ENCODE results near the gene C5. TPM values are rescaled to one million over a fixed set of nuclear protein-coding genes. Genes with fewer than 3 reads are reported as not detected.

C5 gene
- total RNA-seq, 4 donors from 2014 or later = 1.2 to 8.6 (median 2.1) TPM

DNA sequence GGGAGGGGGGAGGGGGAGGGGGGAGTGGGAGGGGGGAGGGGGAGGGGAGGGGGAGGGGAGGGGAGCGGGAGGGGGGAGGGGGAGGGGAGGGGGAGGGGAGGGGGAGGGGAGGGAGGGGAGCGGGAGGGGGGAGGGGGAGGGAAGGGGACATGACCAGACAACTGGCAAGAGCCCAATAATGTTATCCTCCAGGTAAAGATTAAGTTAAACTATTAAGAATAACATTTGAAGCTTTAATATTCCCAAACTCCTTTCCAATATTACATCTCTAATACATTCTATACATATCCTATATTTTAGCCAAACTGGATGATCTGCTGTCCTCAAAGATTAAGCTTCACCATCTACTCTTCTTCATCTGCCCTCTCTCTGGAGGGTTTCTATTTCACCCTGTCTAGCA is 25.8 kb downstream of the C5 start:
- no peak for DNase-seq
- H3K4me1 ChIP-seq = peaks cover 0 to 4% (median 0%) of the 10 kb centered on the region in 4 donors
- no peaks in the 10 kb centered on the region for H3K9me3 ChIP-seq
- no peak for TF ChIP-seq POLR2A (IDR thresholded peaks at IDR 0.05)
- TF ChIP-seq, protein P1, sequence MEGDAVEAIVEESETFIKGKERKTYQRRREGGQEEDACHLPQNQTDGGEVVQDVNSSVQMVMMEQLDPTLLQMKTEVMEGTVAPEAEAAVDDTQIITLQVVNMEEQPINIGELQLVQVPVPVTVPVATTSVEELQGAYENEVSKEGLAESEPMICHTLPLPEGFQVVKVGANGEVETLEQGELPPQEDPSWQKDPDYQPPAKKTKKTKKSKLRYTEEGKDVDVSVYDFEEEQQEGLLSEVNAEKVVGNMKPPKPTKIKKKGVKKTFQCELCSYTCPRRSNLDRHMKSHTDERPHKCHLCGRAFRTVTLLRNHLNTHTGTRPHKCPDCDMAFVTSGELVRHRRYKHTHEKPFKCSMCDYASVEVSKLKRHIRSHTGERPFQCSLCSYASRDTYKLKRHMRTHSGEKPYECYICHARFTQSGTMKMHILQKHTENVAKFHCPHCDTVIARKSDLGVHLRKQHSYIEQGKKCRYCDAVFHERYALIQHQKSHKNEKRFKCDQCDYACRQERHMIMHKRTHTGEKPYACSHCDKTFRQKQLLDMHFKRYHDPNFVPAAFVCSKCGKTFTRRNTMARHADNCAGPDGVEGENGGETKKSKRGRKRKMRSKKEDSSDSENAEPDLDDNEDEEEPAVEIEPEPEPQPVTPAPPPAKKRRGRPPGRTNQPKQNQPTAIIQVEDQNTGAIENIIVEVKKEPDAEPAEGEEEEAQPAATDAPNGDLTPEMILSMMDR (IDR thresholded peaks at IDR 0.05) = no peak
- H3K4me3 ChIP-seq = no peak overlapping the region
- H3K27me3 ChIP-seq = no peaks in the 10 kb centered on the region
- no peak overlapping the region for H3K27ac ChIP-seq
- H3K36me3 ChIP-seq = no peaks in the 10 kb centered on the region

DNA sequence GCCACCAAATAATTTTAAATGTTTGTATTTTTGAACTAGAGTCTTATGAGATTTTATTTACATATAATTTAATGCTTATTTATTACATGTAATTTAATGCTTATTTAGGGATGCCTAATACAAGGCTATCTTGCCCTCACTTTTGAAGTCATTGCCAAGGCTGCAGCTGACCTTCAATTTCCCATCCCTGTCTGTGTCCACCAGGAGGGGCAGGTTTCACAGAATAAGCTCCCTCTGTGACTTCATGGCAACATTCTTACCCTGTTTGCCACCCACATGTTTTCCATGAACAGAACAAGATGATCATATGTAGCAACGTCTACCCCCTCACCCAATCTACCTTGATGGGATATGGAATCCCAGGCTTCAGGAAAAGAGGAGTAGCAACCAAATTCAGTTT is 27.0 kb downstream of the C5 start:
- Histone ChIP-seq H3K9me3 (no peaks in the 10 kb centered on the region), H3K27ac (no peak overlapping the region), H3K4me3 (no peak overlapping the region), H3K27me3 (no peaks in the 10 kb centered on the region), H3K4me1 (peaks cover 0 to 4% (median 0%) of the 10 kb centered on the region in 4 donors), H3K36me3 (no peaks in the 10 kb centered on the region)
- no peak for DNase-seq
- no peak for TF ChIP-seq POLR2A (IDR thresholded peaks at IDR 0.05)
- TF ChIP-seq, protein P1 (IDR thresholded peaks at IDR 0.05) = peak in 1 of 6 experiments; percentile 3

DNA sequence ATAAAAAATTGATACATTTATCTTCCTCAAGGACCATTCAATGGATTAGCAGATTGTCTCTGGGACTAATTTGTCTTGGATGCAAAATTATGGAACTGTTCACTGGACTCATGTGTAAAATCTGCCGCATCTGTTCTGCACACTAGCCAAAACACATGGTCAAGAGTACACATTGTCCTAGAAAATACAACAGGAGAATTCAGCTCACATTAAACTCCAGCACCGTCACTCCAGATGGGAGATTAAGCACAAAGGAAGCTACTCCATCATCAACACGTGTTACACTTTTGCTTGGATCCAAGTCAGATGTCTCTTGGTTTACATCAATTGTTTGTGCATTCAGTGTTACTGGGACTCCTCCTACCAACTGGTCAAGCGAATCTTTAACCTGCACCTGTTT is 28.8 kb downstream of the C5 start:
- TF ChIP-seq, protein P1 (IDR thresholded peaks at IDR 0.05) = no peak
- no peak for TF ChIP-seq POLR2A (IDR thresholded peaks at IDR 0.05)
- no peaks in the 10 kb centered on the region for H3K9me3 ChIP-seq
- no peaks in the 10 kb centered on the region for H3K27me3 ChIP-seq
- no peak overlapping the region for H3K27ac ChIP-seq
- no peak overlapping the region for H3K4me3 ChIP-seq
- no peaks in the 10 kb centered on the region for H3K36me3 ChIP-seq
- no peak for DNase-seq
- peaks cover 0 to 3% (median 0%) of the 10 kb centered on the region in 4 donors for H3K4me1 ChIP-seq

DNA sequence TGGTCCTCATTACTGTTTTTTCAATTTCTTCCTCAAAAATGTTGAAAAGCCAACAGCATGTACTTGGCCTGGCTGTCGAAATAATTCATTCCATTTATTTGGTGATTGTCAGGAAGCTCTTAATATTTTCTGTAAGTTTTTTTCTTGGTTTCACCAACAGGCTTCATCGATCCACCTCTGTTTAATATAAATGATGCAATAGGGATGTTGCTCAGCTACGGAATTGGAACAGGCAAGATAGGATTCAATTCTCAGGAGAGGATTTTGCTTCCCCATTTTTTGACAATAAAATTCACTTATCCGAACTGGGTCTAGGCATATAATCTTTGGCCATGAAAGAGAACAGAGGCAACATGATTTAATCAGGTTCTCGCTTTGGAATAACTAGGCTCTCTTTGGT is 30.8 kb downstream of the C5 start:
- Histone ChIP-seq H3K27me3 (no peaks in the 10 kb centered on the region), H3K36me3 (no peaks in the 10 kb centered on the region), H3K4me3 (no peak overlapping the region), H3K27ac (no peak overlapping the region), H3K9me3 (no peaks in the 10 kb centered on the region), H3K4me1 (no peaks in the 10 kb centered on the region)
- TF ChIP-seq POLR2A (IDR thresholded peaks at IDR 0.05) = no peak
- TF ChIP-seq, protein P1 (IDR thresholded peaks at IDR 0.05) = no peak
- DNase-seq = no peak

DNA sequence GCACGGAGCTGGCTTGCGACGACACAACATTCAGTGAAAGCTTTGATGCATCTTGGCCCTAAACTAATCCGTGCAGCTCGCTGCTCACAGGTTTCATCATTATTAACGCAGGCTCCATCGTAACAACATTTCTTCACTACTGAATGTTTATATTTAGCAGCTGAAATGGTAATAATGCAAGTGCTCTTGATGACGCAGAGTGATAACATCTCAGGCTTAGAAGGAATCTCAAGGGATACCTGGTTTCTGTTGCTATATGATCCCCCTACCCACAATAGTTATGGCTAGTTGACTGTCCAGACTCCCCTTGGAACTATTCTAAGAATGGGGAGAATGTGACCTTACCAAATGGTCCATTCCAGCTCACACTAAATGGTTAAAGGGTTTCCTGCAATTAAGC is 36.2 kb downstream of the C5 start:
- H3K27me3 ChIP-seq = no peaks in the 10 kb centered on the region
- no peak for TF ChIP-seq POLR2A (IDR thresholded peaks at IDR 0.05)
- TF ChIP-seq, protein P1 (IDR thresholded peaks at IDR 0.05) = no peak
- no peaks in the 10 kb centered on the region for H3K36me3 ChIP-seq
- H3K27ac ChIP-seq = no peak overlapping the region
- no peaks in the 10 kb centered on the region for H3K9me3 ChIP-seq
- H3K4me1 ChIP-seq = no peaks in the 10 kb centered on the region
- no peak for DNase-seq
- no peak overlapping the region for H3K4me3 ChIP-seq

DNA sequence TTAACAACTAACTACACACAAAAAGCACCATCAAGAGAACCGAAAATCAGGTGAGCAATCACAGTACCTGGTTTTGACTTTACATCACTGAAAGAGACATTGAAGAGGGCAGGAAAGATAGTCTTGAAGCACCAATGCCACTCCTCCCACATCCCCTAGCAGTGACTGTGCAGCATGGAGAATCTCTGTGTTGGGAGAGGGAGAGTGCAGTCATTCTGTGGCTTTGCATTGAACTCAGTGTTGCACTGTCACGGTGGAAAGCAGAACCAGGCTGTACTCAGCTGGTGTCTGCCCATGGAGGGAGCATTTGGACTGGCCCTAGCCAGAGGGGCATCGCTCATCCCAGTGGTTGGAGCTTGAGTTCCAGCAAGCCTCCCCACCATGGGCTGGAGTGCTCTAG is 40.4 kb downstream of the C5 start:
- TF ChIP-seq, protein P1 (IDR thresholded peaks at IDR 0.05) = no peak
- TF ChIP-seq POLR2A (IDR thresholded peaks at IDR 0.05) = no peak
- Histone ChIP-seq H3K27me3 (no peaks in the 10 kb centered on the region), H3K9me3 (no peaks in the 10 kb centered on the region), H3K4me3 (no peak overlapping the region), H3K27ac (no peak overlapping the region), H3K36me3 (no peaks in the 10 kb centered on the region), H3K4me1 (no peaks in the 10 kb centered on the region)
- DNase-seq = no peak

Measured in Peyer's patch (tissue), 4 donors.